HPDE6-E6E7 (cell line): ENCODE results near the gene SNRNP25.
A peak's percentile ranks its signal among the peaks of the same experiment; 100 is the strongest.

ENCODE experiments used
- DNase-seq: peaks from one replicate; pipeline ENCODE4 v3.0.0; 2011; ENCODE audit warnings: missing footprints; ENCODE audit errors: extremely low spot score

SNRNP25 gene

DNA sequence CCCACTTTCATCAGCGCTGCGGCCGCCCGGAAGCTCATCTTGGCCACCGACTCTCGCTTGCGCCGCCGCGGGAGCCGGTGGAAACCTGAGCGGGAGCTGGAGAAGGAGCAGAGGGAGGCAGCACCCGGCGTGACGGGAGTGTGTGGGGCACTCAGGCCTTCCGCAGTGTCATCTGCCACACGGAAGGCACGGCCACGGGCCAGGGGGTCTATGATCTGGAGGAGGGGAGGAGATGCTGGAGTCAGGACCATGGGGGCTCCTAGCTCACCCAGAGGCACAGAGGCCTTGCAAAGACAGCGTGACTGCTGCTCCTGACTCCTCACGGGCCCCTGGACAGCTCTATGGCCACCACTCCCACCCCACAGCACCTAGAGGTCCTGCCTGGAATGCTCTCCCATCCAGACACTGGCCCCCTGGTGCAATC is 9.4 kb downstream of the SNRNP25 start:
- no peak for DNase-seq

DNA sequence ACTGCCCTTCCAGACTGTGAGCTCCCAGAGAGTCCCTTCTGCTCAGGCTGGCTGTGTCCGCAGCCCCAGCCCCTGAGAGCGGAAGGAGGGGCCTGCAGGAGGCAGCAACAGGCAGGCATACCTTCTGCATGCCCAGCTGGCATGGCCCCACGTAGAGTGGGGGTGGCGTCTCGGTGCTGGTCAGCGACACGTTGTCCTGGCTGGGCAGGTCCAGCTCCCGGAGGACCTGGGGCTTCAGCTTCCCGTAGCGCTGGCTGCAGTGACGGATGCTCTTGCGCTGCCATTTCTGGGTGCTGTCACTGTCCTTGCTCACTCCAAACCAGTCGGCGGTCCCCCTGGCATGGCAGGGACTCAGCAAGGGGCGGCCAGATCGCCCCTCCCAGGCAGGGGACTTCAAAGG is 9.8 kb downstream of the SNRNP25 start:
- DNase-seq: no peak

DNA sequence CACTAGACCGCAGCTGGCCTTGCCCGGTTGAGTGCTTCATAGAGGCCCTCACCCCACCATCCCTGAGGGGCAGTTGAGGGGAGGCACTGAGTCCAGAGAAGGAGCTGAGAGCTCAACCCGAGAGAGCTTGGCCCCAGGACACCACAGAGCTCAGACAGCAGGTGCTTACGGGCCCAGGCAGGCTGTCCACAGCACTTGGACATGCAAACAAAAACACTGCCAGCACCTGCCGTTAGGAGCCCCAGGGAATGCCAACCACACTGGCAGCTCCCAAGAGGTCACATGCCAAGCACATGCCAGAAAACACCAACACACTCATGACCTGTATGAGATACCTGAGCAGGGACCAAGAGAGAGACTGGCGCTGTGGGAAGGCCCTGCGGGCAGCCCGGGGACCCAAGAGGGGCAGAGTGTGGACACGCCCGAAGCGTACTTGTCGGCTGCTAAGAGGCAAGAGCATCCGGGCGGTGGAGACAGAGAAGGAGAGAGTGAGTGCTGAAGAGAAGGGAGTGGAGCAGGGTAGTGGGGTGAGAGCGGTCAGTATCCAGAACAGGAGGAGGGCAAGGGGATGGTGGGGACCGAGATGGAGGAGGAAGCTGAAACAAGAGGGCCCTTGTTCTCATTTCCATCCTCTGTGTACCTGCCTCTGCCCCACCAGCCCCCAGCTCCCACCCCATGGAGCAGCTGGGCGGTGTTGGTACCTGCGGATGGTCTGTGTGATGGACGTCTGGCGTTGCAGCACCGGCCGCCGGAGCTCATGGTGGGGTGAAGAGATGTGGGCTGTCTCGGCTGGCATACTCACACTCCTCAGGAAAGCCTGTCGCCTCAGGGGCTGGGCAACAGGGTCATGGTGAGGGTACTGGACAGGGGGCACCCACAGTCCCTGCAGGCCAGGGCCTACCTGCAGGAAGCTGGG is 10.6 kb downstream of the SNRNP25 start:
- no peak for DNase-seq

DNA sequence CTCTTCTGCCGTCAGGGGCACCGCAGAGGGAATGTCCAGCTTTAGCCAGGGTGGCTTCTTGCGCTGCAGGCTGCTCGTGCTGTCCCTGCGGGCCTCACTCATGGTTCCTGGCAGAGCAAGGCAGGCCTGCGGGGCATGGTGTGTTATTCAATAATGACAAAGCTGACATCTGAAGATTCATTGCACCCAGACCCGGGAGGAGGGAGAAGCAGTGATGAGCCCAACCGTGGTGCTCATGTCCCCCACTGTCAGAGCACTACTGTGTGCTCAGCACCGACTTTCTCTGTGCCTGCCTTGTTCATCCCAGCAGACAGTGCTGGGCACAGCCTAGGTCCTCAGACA is 11.3 kb downstream of the SNRNP25 start:
- no peak for DNase-seq

DNA sequence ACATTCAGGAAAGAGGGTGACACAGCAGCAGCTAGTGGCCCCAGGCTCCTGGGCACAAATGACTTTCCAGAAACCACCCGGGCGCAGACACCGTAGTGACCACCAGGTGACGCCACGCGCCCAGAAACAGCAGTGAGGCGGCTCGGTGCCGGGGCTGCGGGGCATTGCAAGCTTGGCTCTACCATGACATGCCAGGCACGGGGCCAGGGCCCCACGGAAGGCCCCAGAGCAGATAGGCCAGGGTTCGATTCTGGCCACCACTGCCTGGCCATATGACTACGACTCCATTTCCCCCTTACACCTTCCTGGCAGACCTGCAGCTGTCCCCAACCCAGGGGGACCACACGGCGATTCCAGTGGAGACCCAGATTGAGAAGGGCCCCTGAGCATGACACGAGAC is 12.1 kb downstream of the SNRNP25 start:
- peak; percentile 84 for DNase-seq

DNA sequence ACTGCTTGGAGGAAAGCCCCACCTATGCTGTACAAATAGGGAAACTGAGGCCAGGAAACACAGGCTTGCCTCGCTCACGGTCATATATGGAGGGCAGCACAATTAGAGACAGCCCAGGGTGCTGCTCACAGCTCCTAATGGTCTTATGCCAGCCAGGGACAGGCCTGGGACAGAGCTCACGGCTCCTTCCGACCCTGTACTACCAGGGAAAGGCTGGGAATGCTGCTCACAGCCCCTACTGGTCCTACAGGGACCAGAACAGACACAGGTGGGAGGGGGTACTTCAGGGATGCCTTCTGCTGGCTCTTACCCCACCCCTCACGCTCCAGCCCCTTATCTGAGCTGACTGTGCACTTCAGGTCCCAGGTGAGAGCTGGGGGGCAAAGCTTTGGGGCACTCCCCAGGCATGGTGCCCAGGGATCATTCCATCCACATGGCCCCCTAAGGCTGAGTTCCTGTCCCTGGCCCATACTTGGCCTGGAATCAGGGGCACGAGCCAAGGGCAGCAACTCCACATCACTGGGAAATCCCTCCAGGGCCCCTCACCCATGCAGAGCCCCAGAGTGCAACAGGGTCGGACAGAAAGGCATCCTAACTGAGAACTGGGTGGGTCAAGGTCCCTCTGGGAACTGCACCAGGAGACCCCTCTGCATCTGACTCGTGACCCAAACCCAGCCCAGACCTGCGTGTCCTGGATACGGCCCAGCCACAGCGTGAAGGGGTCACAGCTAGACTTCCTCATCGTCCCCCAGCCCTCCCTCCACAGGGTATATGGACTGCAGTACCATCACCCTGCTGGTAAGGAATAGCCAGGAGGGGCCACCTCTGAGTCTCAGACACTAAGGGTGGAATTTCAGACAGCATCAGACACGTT is 12.9 kb downstream of the SNRNP25 start:
- DNase-seq: no peak

DNA sequence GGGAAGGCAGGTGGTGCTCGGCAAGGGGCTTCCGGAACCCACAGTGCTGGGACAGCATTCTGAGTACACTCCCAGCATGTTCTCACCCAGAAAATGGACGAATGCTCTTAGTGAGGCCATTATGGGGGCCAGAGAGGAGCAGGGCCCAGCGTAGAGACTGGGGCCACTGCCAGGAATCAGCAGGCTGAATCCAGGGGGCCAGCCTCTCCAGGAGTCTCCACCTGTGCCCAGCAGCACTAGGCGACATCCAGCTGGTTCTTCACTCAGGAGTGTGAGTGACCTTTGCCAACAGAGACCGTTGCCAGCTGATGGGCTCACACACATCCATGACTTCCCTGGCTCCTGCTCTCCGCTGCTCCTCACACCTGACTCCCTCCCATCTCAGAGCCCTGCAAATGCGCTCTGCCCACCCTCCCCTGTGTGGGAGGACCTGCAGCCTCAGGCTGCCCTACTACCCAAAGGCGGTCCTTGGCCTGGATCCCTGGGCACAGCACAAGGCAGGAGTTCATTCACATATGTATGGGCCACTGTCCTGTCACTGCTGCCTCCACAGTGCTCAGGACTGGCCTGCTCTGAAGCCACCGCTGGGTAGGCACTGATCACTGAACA is 13.7 kb downstream of the SNRNP25 start:
- no peak for DNase-seq

DNA sequence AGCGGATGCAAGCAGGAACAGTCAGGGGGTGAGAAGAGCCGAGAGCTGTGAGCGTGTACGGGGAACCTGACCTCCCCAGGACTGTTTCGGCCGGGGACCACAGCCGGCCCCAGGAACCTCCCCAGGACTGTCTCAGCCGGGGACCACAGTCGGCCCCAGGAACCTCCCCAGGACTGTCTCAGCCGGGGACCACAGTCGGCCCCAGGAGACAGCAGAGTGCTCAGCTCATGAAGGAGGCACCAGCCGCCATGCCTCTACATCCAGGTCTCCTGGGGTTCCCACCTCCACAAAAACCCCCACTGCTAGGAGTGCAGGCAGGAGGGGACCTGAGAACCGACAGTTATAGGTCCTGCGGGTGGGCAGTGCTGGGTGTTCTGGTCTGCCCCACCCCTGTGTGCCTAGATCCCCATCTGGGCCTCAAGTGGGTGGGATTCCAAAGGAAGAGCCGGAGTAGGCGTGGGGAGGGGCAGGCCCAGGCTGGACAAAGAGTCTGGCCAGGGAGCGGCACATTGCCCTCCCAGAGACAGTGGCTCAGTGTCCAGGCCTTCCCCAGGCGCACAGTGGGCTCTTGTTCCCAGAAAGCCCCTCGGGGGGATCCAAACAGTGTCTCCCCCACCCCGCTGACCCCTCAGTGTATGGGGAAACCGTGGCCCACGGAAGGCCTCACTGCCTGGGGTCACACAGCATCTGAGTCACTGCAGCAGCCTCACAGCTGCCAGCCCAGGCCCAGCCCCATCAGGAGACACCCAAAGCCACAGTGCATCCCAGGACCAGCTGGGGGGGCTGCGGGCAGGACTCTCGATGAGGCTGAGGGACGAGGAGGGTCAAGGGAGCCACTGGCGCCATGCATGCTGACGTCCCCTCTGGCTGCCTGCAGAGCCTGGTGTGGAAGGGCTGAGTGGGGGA is 14.5 kb downstream of the SNRNP25 start:
- no peak for DNase-seq

DNA sequence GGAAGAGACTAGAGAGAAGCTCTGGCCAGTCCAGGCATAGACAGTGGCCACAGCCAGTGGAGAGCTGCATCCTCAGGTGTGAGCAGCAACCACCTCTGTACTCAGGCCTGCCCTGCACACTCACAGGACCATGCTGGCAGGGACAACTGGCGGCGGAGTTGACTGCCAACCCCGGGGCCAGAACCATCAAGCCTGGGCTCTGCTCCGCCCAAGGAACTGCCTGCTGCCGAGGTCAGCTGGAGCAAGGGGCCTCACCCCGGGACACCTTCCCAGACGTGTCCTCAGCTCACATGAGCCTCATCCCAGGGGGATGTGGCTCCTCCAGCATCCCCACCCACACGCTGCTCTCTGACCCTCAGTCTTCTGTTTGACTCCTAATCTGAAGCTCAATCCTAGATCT is 15.6 kb downstream of the SNRNP25 start:
- DNase-seq: no peak

DNA sequence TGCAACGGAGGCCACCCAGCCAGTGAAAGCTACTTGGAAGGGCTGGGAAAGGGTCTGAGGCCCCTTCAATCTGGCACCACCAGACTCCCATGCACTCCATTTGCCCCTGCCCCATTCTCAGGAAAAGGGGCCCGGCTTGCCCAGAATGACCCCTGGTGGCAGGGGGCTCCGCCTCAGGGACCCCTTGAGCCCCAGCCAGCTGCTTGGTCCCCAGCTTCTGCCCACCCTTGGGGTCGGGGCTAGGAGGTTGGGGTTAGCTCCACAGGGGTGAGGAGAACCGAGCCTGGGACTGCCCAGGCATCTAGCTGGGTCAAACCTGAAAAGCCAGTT is 17.5 kb downstream of the SNRNP25 start:
- no peak for DNase-seq

DNA sequence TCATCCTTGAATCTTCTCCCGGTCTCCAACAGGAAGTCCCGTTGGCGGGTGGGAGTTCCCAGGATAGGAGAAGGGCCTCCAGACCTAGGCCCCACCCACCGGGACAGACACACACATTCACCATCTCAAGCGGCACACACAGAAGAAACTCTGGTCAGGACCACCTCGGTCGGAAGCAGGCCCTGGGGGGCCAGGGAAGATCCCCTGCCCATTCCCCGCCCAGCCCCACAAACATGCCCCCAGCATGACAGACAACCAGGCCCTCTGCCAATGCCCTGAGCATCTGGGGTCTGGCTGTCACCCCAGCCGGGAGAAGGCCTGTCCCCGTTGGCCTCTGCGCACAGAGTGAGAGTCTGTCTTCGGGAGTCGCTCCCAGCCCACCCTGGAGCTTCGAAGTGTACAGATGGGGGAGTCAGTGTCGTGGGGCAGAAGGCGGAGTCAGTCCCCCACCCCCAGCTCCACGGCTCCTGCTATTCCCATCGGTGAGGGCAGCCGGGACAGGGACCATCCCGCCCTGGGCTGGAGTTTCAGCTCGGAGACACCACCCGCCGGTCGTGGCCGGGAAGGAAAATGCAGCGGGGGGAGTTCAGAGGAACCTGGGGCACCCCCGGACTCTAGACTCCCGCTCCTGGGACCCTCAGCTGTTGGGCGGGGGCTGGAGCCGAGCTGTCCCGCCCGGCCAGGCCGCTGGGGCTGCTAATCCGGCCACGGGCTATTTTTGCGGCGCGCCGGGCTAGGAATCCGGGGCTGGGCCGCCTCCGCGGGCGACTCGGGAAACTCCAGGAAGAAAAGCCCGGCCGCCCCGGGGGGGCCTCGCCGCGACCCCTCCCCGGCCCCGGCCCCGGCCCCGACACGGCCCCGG is 18.1 kb downstream of the SNRNP25 start:
- peak; percentile 89 for DNase-seq

DNA sequence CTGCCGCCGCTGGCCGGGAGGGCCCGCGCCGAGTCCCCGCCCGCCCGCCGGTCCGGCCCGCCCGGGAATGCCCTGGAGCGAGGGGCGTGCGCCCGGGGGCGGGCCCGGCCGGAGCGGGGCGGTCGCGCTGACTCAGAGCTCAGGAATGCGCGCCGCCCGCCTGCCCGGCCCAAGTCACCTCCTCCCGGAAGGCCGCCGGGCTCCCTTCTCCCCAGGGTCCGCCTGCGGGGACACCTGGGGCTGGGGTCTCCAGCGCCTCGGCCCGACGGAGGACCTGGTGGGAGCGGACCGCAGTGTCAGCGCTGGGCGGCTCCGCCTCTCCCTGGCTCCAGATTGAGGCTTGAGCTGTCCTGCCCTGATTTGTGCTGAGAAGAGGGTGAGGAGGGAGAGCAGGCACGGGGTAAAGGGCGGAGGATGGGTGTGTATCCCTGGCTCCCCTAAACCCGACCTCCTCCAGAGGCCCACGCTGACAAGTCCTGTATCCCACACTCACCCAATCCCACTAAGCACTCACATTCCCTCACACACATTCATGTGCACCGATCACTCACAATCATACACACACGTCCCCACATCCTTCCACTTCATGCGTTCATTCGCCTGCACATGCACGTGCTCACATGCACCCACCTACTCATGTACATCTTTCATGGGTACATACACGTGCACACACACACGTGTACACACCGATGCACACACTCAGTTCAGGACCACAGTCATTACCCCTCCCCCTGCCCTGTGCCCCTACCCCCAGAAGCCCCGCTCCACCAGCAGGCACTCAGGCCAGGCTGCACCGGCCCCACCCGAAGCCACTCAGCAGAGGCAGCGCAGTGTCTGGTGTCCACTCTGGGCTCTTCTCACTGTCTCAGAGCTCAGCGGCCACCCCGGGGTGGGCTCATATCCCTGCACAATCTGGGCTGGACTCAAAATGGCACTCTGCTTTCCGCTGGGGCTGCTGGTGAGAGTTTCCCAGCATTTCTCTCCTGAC is 19.2 kb downstream of the SNRNP25 start, which contains the start of gene RHBDF1:
RHBDF1 (minus strand) TSS at position 71 of the 988 bp plus-strand sequence. CDS start 7,616 bp downstream, outside the sequence.
- no peak for DNase-seq

DNA sequence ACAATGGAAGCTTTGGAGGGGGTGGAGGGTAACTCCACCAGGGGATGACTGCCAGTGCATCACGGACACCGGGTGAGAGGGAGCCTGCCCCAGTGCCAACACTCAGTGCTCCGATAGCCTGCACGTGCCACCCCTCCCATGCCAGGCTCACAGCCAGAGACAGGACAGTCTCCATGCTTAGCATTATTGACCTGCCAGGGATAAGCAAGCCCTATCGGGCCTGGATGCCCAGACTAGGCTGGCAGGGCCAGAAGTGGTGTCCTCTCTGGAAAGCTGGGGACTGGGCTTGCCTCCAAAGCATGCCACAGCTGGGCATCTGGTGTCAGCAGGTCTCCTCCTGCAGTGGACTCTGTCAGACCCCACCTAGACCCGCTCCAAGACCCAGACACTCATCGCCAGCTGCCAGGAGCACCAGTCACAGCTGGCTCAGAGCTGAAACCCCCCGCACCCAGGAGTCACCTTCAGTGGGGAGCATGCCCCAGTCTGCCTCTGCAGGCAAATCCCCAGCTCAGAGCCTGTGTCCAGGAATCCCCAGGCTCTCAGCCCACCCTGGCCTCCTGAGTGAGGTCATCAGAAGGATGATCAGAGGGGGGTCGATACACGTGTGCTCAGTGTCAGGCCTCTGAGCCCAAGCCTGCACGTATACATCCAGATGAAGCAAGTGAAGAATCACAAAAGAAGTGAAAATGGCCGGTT is 20.6 kb downstream of the SNRNP25 start:
- no peak for DNase-seq

DNA sequence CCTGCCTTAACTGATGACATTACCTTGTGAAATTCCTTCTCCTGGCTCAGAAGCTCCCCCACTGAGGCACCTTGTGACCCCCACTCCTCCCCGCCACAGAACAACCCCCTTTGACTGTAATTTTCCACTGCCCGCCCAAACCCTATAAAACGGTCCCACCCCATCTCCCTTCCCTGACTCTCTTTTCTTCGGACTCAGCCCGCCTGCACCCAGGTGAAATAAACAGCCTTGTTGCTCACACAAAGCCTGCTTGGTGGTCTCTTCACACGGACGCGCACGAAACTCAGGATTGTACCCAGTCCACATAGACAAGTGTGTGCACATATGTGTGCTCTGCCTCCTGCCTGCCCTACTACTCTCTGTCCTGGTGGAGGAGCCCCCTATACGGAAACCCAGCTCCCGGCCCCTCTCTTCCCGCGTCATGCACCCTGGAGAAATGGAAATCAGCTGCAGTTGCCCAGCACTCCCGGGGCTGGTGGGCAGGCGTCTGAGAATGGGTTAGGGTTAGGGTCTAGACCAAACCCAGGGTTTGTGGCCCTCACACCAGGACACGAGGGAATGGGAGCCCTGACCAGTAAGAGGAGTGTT is 21.2 kb downstream of the SNRNP25 start:
- DNase-seq: no peak

DNA sequence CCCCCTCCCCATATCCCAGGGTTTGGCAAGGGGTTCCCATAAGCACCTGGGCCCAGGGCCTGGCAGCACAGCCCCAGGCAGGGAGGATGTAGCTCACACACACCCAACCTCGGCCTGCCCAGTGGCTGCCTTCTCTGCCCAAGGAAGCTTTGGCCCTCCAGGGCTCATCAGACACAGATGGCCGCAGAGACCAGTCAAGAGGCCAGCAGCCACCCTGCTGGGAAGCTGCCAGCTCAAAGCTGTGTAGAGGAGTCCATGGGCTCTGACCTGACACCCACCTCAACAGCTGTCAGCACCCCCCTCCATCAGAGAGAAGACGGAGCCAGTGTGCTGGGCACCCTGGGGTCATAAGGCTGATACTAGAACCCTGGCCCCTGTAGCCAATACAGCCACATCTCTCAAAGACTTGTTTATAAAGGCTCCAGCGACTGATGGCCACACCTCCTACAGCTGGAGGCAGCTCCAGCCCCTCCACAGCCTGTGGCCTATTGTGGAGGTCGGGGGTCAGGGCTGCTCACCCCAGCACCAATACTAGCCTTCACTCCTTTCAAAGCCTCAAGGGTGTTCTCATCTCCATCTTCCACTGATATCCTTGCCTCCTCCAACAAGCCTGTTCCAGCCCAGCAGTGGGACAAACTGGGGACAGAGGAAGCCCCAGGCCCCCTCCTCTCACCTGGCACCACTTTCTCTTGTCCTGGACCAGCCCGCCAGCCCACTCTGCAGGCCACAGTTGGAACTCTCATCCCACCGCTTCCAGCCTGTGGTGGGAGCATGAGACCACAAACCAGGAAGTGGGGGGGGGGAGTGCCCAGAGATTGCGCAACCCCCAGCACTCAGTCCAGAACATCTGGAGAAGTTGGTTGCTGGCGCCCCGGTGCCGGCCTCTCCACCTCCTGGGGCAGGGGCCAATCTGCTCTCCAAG is 22.2 kb downstream of the SNRNP25 start:
- DNase-seq: no peak

DNA sequence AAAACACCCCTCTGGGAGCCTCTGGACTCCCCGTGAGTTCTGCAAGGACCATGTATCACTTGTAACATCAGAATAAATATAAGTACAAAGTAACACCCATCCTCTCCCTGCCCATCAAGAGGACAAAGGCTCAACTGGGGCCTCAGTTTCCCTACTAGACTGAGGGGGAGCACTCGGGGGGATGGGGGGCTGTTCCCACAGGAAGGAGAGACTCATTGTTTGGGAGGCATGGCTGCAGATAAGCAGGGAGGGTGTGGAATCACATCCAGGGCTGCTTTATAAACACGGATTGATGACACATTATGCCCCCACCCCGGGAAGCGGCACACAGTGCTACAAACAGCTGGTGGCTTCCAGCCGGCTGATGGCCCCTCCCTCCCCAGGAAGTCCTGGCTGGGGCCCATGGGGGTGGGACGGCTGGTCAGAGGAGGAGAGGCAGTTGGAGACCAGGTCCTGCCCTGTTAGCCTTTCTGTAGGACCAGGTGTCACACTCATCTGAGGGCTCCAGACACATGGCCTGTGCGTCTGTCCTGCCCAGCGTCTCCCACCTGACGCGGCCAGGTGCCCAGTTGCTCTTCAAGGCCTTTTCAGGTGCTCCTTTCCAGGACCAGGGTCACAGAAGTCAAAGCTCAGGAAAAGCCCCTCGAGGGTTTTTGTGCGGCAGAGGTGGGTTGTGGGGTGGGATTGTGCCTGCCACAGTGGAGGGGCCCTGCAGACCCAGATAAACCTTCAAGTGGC is 23.1 kb downstream of the SNRNP25 start:
- peak; percentile 42 for DNase-seq
